LNCaP clone FGC (cell line): ENCODE measurements around the gene GPR37L1.

Experiments
- DNase-seq: peaks from one replicate; pipeline ENCODE4 v3.0.0-alpha.2; 2011; ENCODE audit warnings: low read depth
- H3K4me3 ChIP-seq: 2 replicates; pipeline ENCODE4 v1.5.1; 2011; ENCODE audit warnings: mild to moderate bottlenecking, low read depth, low read length, control low read depth
- CTCF ChIP-seq: IDR thresholded peaks from 2 replicates; pipeline ENCODE4 v1.5.1; 2012; ENCODE audit warnings: mild to moderate bottlenecking; ENCODE audit not compliant: control insufficient read depth, insufficient read depth; ENCODE audit errors: extremely low read depth

GPR37L1 gene

GRCh38 chr1:202123336-202123813, 658 bp downstream of the GPR37L1 start:
- no peak for DNase-seq
- H3K4me3 ChIP-seq = no peak overlapping the region
- no peak for TF ChIP-seq CTCF

GRCh38 chr1:202124142-202124541, 1.4 kb downstream of the GPR37L1 start:
- DNase-seq = no peak
- no peak for TF ChIP-seq CTCF
- no peak overlapping the region for H3K4me3 ChIP-seq

DNA sequence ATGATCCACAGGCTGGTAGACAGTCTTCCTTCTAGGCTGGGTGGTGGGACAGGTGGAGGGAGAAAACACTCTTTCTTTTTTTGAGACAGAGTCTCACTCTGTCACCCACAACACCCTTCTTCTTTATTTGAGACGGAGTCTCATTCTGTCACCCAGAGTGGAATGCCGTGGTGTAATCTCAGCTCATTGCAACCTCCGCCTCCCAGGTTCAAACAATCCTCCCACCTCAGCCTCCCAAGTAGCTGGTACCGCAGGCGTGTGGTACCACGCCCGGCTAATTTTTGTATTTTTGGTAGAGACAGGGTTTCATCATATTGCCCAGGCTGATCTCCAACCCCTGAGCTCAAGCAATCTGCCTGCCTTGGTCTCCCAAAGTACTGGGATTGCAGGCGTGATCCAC, 2.9 kb downstream of the GPR37L1 start:
- H3K4me3 ChIP-seq = no peak overlapping the region
- TF ChIP-seq CTCF = no peak
- no peak for DNase-seq

DNA sequence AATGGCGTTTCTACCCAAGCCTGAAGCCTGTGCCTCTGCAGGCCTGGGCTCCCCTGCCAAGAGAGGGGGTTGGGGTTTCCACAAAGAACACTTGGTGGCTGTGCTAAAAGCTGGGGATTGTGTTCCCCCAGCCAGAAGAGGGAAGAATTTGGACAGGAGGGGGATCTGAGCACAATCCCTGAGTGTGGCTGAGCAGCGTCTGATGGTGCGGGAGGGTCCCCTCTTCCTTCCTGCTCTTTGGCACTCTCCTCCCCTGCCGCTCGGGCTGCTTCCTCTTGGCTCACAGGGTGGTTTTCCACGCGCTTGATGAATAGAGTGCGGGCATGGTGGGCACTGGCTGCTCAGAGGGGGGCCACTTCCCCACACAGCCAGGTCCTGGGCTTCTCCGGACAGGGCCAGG, 3.7 kb downstream of the GPR37L1 start:
- no peak for DNase-seq
- TF ChIP-seq CTCF = no peak
- no peak overlapping the region for H3K4me3 ChIP-seq

GRCh38 chr1:202127061-202127460, 4.3 kb downstream of the GPR37L1 start:
- no peak for TF ChIP-seq CTCF
- no peak for DNase-seq
- no peak overlapping the region for H3K4me3 ChIP-seq

DNA sequence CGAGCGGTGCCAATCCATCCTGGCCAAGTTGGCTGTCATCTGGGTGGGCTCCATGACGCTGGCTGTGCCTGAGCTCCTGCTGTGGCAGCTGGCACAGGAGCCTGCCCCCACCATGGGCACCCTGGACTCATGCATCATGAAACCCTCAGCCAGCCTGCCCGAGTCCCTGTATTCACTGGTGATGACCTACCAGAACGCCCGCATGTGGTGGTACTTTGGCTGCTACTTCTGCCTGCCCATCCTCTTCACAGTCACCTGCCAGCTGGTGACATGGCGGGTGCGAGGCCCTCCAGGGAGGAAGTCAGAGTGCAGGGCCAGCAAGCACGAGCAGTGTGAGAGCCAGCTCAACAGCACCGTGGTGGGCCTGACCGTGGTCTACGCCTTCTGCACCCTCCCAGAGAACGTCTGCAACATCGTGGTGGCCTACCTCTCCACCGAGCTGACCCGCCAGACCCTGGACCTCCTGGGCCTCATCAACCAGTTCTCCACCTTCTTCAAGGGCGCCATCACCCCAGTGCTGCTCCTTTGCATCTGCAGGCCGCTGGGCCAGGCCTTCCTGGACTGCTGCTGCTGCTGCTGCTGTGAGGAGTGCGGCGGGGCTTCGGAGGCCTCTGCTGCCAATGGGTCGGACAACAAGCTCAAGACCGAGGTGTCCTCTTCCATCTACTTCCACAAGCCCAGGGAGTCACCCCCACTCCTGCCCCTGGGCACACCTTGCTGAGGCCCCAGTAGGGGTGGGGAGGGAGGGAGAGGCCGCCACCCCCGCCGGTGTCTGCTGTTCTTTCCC, 5.3 kb downstream of the GPR37L1 start:
- DNase-seq = no peak
- no peak for TF ChIP-seq CTCF
- no peak overlapping the region for H3K4me3 ChIP-seq
